HG02759 (cell line): Measurements from ENCODE around the gene BPIFB2.

Source experiments
- ATAC-seq: cut with Tn5 transposase; IDR thresholded peaks from one replicate; pipeline ENCODE4 v1.9.1; 2021; ENCODE audit warnings: mild to moderate bottlenecking, moderate library complexity; ENCODE audit not compliant: unreplicated experiment

BPIFB2 gene

GRCh38 chr20:33005908-33006775, 1.4 kb upstream of the BPIFB2 start:
- ATAC-seq = no peak

GRCh38 chr20:33006776-33007375, 628 bp upstream of the BPIFB2 start:
- no peak for ATAC-seq

- no peak for ATAC-seq
Observed at GRCh38 chr20:33008336-33009213, 1.1 kb downstream of the BPIFB2 start.

- no peak for ATAC-seq
Observed at GRCh38 chr20:33009214-33010132, 2.0 kb downstream of the BPIFB2 start.

- ATAC-seq = no peak
Observed at GRCh38 chr20:33010133-33010504, 2.6 kb downstream of the BPIFB2 start.

- no peak for ATAC-seq
Observed at GRCh38 chr20:33010674-33011449, 3.4 kb downstream of the BPIFB2 start.

- ATAC-seq = no peak
Observed at GRCh38 chr20:33012327-33013189, 5.1 kb downstream of the BPIFB2 start.

- no peak for ATAC-seq
Observed at GRCh38 chr20:33013701-33014326, 6.3 kb downstream of the BPIFB2 start.

GRCh38 chr20:33014336-33015113, 7.0 kb downstream of the BPIFB2 start:
- no peak for ATAC-seq

GRCh38 chr20:33015114-33015484, 7.6 kb downstream of the BPIFB2 start:
- ATAC-seq = no peak

GRCh38 chr20:33015700-33016580, 8.4 kb downstream of the BPIFB2 start:
- ATAC-seq = no peak

- ATAC-seq = no peak
Observed at GRCh38 chr20:33016581-33017109, 9.1 kb downstream of the BPIFB2 start.

GRCh38 chr20:33017542-33017941, 10.0 kb downstream of the BPIFB2 start:
- ATAC-seq = no peak

GRCh38 chr20:33018169-33018931, 10.8 kb downstream of the BPIFB2 start:
- ATAC-seq = no peak

- ATAC-seq = no peak
Observed at GRCh38 chr20:33019465-33020277, 12.2 kb downstream of the BPIFB2 start.
